GM18507 (cell line): ENCODE data around the gene USPL1.

ENCODE experiments used
- DNase-seq: peaks from one replicate; pipeline ENCODE4 v3.0.0; 2011; ENCODE audit warnings: low read depth; ENCODE audit not compliant: insufficient read length; ENCODE audit errors: extremely low spot score
- FAIRE-seq: peaks from 2 replicates; lab custom pipeline; 2011; peaks lifted over from hg19 to GRCh38; lab: Jason Lieb, UNC

USPL1 gene

GRCh38 chr13:30685987-30686386 lies 68.3 kb downstream of the USPL1 start:
- FAIRE-seq: no peak

GRCh38 chr13:30687601-30688000 lies 69.9 kb downstream of the USPL1 start:
- FAIRE-seq: no peak
- DNase-seq: no peak

More at GRCh38 chr13:30685987-30686386, 68.3 kb downstream of the USPL1 start:
- no peak for DNase-seq

GRCh38 chr13:30689752-30690151 lies 72.0 kb downstream of the USPL1 start:
- no peak for DNase-seq
- no peak for FAIRE-seq

- DNase-seq (no peak), FAIRE-seq (peak; percentile 70)
These were observed 72.8 kb downstream of the USPL1 start for GRCh38 chr13:30690282-30691188.

- DNase-seq (no peak), FAIRE-seq (no peak)
These were observed 74.4 kb downstream of the USPL1 start for GRCh38 chr13:30692113-30692512.

- no peak for DNase-seq
- FAIRE-seq: peak; percentile 74
These were observed 78.8 kb downstream of the USPL1 start for GRCh38 chr13:30696278-30697176.

- FAIRE-seq: no peak
- no peak for DNase-seq
These were observed 79.6 kb downstream of the USPL1 start for GRCh38 chr13:30697177-30697953.

- no peak for DNase-seq
- no peak for FAIRE-seq
These were observed 80.3 kb downstream of the USPL1 start for GRCh38 chr13:30697996-30698401.

- FAIRE-seq (no peak), DNase-seq (no peak)
These were observed 80.8 kb downstream of the USPL1 start for GRCh38 chr13:30698488-30699005.

GRCh38 chr13:30700364-30700763 lies 82.6 kb downstream of the USPL1 start:
- no peak for DNase-seq
- no peak for FAIRE-seq

- DNase-seq (no peak), FAIRE-seq (no peak)
These were observed 84.3 kb downstream of the USPL1 start for GRCh38 chr13:30702006-30702405.

GRCh38 chr13:30704596-30704995 lies 86.9 kb downstream of the USPL1 start:
- FAIRE-seq (no peak), DNase-seq (no peak)

GRCh38 chr13:30705680-30706079 lies 88.0 kb downstream of the USPL1 start:
- DNase-seq (no peak), FAIRE-seq (no peak)

- DNase-seq (no peak), FAIRE-seq (no peak)
These were observed 90.8 kb downstream of the USPL1 start for GRCh38 chr13:30708541-30708940.
